NCI-H82 treated with DMSO at 0.1 percent for 48 hours (cell line): Measurements from ENCODE around the gene AP2M1.
A peak's percentile ranks its signal among the peaks of the same experiment; 100 is the strongest.
"Not testable (repeated sequence)": the region's sequence is repeated elsewhere in the genome, so short reads cannot be mapped to it uniquely, and the experiment has no call there.

Experiments used
- DNase-seq: peaks from one replicate; lab custom pipeline; 2025; ENCODE audit not compliant: unreplicated experiment; lab: John Stamatoyannopoulos, UW

AP2M1 gene

GRCh38 chr3:184156522-184156955 is 18.1 kb upstream of the AP2M1 start:
- DNase-seq, result peak; percentile 36

- peak; percentile 20 for DNase-seq
Measured at GRCh38 chr3:184157206-184157605, 17.4 kb upstream of the AP2M1 start.

- no peak for DNase-seq
Measured at GRCh38 chr3:184158404-184158803, 16.3 kb upstream of the AP2M1 start.

- no peak for DNase-seq
Measured at GRCh38 chr3:184160456-184160855, 14.2 kb upstream of the AP2M1 start.

- DNase-seq, result not testable (repeated sequence)
Measured at GRCh38 chr3:184162571-184163070, 12.0 kb upstream of the AP2M1 start.

- no peak for DNase-seq
Measured at GRCh38 chr3:184164648-184165330, 9.9 kb upstream of the AP2M1 start.

GRCh38 chr3:184165543-184165942 is 9.1 kb upstream of the AP2M1 start:
- DNase-seq, result no peak

- no peak for DNase-seq
Measured at GRCh38 chr3:184166671-184167070, 8.0 kb upstream of the AP2M1 start.

- DNase-seq, result no peak
Measured at GRCh38 chr3:184167786-184168185, 6.9 kb upstream of the AP2M1 start.

- no peak for DNase-seq
Measured at GRCh38 chr3:184168363-184169120, 6.1 kb upstream of the AP2M1 start.

- DNase-seq, result no peak
Measured at GRCh38 chr3:184169896-184170875, 4.5 kb upstream of the AP2M1 start.

- DNase-seq, result no peak
Measured at GRCh38 chr3:184171562-184171961, 3.1 kb upstream of the AP2M1 start.

GRCh38 chr3:184172681-184173373 is 1.8 kb upstream of the AP2M1 start:
- DNase-seq, result no peak

- DNase-seq, result no peak
Measured at GRCh38 chr3:184173374-184173722, 1.3 kb upstream of the AP2M1 start.

GRCh38 chr3:184174284-184174645 is 390 bp upstream of the AP2M1 start:
- no peak for DNase-seq

- no peak for DNase-seq
Measured at GRCh38 chr3:184175506-184175905, 851 bp downstream of the AP2M1 start.

GRCh38 chr3:184175981-184176376 is 1.3 kb downstream of the AP2M1 start:
- no peak for DNase-seq

GRCh38 chr3:184176377-184177330 is 2.0 kb downstream of the AP2M1 start:
- peak; percentile 89 for DNase-seq

- peak; percentile 84 for DNase-seq
Measured at GRCh38 chr3:184177331-184177731, 2.7 kb downstream of the AP2M1 start.
